Neutrophil (primary cell): ENCODE measurements around the gene STX16.

Experiments
- H3K27ac ChIP-seq: fragments of 200-600 bp; sonication (generic); 2 replicates; pipeline ENCODE4 v1.5.1; 2016; ENCODE audit warnings: mild to moderate bottlenecking, moderate library complexity
- H3K27me3 ChIP-seq: fragments of 200-600 bp; sonication (generic); 2 replicates; pipeline ENCODE4 v1.6.0; 2016; ENCODE audit warnings: mild to moderate bottlenecking
- H3K36me3 ChIP-seq: fragments of 200-600 bp; sonication (generic); 2 replicates; pipeline ENCODE4 v1.5.1; 2017
- H3K4me1 ChIP-seq, 2 experiments: fragments of 200-600 bp in 1 of 2; sonication (generic) in 1 of 2; 1 replicate in 1 of 2; 2 replicates in 1 of 2; pipeline versions ENCODE4 v1.5.1 to v1.6.1; 2013 to 2016; ENCODE audit warnings: low read depth in 1 of 2, low read length in 1 of 2, mild to moderate bottlenecking in 1 of 2, moderate library complexity in 1 of 2; ENCODE audit not compliant: control insufficient read depth in 1 of 2, insufficient read depth in 1 of 2
- H3K4me3 ChIP-seq, 2 experiments: fragments of 200-600 bp in 1 of 2; sonication (generic) in 1 of 2; 1 replicate in 1 of 2; 2 replicates in 1 of 2; pipeline ENCODE4 v1.5.1; 2013 to 2016; ENCODE audit warnings: low read depth in 1 of 2, low read length in 1 of 2, mild to moderate bottlenecking in 1 of 2, moderate library complexity in 1 of 2
- H3K9me3 ChIP-seq: fragments of 200-600 bp; sonication (generic); 2 replicates; pipeline ENCODE4 v1.5.1; 2016
- TF ChIP-seq, protein P1 (sequence below): fragments of 200-600 bp; sonication (generic); IDR thresholded peaks from 2 replicates; pipeline ENCODE4 v1.5.1; 2016; ENCODE audit warnings: antibody characterized with exemption

Gene STX16

DNA sequence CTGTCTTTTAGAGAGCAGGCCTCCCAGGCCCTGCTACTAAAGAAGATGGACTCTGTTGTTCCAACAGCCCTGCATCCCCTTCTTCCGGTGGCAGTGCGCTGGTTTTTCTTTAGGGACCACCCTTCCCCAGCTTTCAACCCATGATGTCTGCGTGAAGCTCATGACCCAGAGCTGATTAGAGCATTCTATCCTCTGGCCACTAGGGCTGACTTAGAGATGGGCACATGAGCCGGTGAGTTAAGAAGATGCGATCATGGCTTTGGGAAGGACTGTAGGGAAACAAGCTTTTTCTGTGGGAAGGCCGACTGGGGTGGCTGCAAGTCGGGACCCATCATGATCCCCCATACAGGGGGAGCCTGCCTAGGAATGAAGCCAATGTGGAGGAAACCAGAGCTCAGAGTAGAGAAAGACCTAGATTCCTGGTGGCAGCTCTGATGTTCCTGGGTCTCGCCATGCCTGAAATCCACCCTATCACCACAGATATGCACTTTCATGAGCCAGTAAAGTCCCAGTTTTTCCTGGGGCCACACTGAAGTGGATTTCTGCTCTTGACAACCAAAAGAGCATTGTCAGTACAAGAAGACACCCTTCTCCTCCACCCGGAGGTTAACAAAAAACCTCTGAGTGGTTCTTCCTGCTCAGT lies 29.1 kb upstream of the STX16 start:
- Histone ChIP-seq H3K27me3 (peaks cover 36% of the 10 kb centered on the region), H3K4me1 (no peaks in the 10 kb centered on the region), H3K4me3 (no peak overlapping the region), H3K9me3 (no peaks in the 10 kb centered on the region), H3K36me3 (no peaks in the 10 kb centered on the region), H3K27ac (no peak overlapping the region)
- TF ChIP-seq, protein P1, sequence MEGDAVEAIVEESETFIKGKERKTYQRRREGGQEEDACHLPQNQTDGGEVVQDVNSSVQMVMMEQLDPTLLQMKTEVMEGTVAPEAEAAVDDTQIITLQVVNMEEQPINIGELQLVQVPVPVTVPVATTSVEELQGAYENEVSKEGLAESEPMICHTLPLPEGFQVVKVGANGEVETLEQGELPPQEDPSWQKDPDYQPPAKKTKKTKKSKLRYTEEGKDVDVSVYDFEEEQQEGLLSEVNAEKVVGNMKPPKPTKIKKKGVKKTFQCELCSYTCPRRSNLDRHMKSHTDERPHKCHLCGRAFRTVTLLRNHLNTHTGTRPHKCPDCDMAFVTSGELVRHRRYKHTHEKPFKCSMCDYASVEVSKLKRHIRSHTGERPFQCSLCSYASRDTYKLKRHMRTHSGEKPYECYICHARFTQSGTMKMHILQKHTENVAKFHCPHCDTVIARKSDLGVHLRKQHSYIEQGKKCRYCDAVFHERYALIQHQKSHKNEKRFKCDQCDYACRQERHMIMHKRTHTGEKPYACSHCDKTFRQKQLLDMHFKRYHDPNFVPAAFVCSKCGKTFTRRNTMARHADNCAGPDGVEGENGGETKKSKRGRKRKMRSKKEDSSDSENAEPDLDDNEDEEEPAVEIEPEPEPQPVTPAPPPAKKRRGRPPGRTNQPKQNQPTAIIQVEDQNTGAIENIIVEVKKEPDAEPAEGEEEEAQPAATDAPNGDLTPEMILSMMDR: no peak

DNA sequence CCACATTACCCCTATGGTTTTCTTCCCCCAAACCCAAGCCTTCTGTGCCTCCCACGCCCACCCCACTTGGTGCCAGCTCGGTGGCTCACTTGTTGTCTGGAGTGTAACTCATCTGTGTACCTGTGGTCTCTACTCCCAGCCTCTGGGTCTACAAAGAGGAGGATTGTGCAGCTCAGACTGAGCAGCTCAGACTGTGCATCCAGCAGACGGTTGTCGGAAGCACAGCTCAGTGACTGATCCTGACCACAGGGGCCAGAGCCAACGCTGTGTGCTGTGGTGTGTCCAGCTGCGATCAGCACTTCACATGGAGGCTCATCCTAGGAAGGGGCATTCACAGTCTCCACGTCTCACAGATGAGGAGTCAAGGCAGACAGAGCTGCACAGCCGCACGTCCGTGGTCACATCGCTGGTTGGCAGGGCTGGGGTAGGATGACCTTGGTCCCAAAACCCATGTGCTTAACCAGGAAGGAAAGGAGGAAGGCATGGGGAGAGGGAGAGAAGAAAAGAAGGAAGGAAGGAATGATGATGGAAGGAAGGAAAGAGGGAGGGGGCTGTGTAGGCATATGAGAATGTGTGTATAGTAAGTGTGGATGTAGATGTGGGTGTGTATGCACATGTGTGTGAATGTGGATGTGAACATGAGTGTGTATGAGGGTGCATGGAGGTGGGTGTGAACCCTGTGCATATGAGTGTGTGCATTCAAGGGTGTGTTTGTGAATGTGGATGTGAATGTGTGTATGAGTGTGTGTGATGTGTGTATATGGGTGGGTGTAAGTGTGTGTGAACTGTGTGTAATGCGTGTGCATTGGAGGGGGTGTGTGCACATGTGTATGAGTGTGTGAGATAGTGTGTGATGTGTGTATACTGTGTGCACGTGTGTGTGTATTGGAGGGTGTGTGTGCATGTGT lies 28.2 kb upstream of the STX16 start:
- H3K4me3 ChIP-seq: no peak overlapping the region
- H3K36me3 ChIP-seq: no peaks in the 10 kb centered on the region
- no peak overlapping the region for H3K27ac ChIP-seq
- no peaks in the 10 kb centered on the region for H3K9me3 ChIP-seq
- TF ChIP-seq, protein P1: no peak
- H3K27me3 ChIP-seq: peaks cover 36% of the 10 kb centered on the region
- no peaks in the 10 kb centered on the region for H3K4me1 ChIP-seq

DNA sequence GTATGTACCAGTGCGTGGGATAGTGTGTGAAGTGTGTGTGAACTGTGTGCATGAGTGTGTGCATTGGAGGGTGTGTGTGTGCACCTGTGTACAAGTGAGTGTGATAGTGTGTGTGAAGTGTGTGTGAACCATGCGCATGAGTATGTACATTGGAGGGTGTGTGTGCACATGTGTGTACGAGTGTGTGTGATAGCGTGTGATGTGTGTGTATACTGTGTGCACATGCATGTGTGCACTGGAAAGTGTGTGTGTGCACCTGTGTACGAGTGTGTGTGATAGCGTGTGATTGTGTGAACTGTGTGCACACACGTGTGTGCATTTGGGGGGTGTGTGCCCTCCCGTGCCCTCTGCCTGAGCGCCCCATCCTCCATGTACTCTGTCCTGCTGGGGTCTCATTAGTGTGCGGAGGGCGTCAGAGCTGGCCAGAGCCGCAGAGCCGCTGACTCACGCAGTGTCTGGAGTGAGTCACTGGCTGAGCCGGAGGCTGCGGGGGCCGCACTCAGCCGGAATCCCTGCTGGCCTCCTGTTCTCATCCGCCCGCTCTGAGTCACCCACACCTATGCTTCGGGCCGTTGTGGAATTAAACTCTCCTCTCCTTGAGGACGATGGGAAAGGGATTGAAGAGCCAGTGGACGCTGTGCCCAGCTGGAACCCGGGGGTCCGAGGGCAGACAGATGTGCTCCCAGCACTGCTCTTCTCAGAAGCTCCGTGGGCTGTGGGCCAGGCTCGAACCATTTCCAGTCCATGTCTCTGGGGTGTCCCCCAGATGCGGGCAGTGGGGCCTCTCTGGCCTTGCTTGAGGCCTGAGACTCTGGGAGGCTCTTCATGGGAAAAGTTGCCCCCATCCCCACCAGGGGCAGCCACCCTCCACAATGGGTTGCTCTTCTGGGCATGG lies 27.3 kb upstream of the STX16 start:
- Histone ChIP-seq H3K27me3 (peaks cover 34% of the 10 kb centered on the region), H3K9me3 (no peaks in the 10 kb centered on the region), H3K36me3 (no peaks in the 10 kb centered on the region), H3K27ac (no peak overlapping the region), H3K4me1 (no peaks in the 10 kb centered on the region), H3K4me3 (no peak overlapping the region)
- TF ChIP-seq, protein P1: no peak

DNA sequence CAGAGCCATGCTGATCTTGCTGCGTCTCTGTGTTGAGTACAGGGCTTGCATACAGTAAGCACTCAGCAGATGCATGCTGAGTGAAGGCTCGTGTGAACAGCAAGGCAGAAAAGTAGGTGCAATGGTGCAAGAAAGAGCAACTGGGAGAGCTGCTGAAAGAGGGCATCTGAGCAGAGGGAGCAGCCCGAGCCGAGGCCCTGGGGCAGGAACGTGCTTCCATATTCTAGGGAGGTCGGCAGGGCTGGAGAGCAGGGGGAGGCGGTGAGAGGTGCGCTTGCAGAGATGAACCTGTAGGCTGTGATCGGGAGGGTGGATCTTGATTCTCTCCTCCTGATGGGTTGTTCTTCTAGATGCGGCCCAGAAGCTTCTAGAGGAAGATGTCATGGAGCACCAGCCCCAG lies 26.4 kb upstream of the STX16 start:
- no peak overlapping the region for H3K4me3 ChIP-seq
- H3K27me3 ChIP-seq: peaks cover 26% of the 10 kb centered on the region
- no peaks in the 10 kb centered on the region for H3K4me1 ChIP-seq
- H3K36me3 ChIP-seq: no peaks in the 10 kb centered on the region
- H3K9me3 ChIP-seq: no peaks in the 10 kb centered on the region
- no peak overlapping the region for H3K27ac ChIP-seq
- TF ChIP-seq, protein P1: no peak

DNA sequence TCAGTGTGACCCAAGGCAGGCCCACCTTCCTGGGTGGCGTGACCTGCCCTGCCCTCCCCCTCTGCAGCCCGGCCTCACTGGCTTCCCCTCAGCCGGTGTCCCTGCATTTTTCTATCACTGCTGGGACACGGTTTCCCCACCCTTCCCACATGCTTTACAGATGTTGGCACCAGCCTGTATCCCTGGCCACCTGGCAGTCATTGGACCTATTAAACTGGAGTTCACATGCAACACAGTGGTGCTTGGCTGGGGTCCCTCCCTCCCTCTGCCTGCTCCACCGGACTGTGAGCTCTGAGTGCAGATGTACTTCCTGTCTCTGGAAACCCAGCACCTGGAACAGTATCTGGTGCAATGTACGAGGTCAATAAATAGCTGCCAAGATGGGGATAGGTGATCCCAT lies 25.5 kb upstream of the STX16 start:
- TF ChIP-seq, protein P1: no peak
- Histone ChIP-seq H3K27ac (no peak overlapping the region), H3K4me1 (no peaks in the 10 kb centered on the region), H3K27me3 (peaks cover 17% of the 10 kb centered on the region), H3K9me3 (no peaks in the 10 kb centered on the region), H3K4me3 (no peak overlapping the region), H3K36me3 (no peaks in the 10 kb centered on the region)
